ENCODE data around the gene CFAP20DC.

Gene CFAP20DC

DNA sequence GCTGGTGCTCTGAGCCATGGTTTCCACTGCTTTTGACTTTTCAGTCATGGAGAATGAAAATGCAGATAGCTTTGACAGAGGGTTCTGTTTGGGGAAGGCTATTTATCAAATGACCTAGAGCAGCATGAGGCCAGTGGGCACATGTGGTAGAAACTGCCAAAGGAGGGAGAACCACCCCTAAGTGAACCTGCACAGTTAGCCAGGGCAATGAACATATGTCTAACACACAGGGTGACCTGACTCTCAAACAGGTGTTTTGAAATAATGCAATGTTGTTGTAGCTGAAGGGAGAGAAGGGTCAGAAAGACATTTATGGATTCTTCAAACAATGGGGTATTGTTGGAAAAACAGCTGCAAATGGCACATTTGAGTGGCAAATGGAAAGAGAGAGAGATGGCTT is 208.9 kb downstream of the CFAP20DC start:
- H3K9me3 Mint-ChIP-seq: peaks cover 13% of the 10 kb centered on the region
- H3K27ac Mint-ChIP-seq: no peak overlapping the region
- no peaks in the 10 kb centered on the region for H3K27me3 Mint-ChIP-seq (ENCODE audit: low read depth, poor library complexity)

DNA sequence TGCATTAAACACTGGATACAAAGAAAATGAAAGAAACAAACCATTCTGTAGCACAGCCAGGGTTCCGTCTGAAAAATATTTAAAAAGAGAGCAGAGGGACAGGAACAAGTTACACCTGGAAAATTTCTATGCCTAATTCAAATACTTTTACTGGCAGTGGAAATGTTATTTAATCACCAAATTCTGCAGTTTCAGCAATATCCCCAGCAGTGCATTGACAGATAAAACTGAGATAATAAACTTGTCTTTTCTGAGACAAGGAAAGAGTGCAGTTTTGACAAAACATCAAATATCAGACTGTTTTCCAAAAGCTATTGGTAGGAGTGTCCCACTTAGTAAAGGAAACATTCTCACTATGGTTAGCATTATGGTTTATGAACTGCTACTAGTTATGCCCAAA is 209.9 kb downstream of the CFAP20DC start:
- H3K36me3 Mint-ChIP-seq (ENCODE audit: low read depth): peaks cover 44% of the 10 kb centered on the region
- TF ChIP-seq, protein P1, sequence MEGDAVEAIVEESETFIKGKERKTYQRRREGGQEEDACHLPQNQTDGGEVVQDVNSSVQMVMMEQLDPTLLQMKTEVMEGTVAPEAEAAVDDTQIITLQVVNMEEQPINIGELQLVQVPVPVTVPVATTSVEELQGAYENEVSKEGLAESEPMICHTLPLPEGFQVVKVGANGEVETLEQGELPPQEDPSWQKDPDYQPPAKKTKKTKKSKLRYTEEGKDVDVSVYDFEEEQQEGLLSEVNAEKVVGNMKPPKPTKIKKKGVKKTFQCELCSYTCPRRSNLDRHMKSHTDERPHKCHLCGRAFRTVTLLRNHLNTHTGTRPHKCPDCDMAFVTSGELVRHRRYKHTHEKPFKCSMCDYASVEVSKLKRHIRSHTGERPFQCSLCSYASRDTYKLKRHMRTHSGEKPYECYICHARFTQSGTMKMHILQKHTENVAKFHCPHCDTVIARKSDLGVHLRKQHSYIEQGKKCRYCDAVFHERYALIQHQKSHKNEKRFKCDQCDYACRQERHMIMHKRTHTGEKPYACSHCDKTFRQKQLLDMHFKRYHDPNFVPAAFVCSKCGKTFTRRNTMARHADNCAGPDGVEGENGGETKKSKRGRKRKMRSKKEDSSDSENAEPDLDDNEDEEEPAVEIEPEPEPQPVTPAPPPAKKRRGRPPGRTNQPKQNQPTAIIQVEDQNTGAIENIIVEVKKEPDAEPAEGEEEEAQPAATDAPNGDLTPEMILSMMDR (IDR thresholded peaks at IDR 0.05): no peak
- DNase-seq: no peak
- H3K4me3 Mint-ChIP-seq: no peak overlapping the region
- H3K4me1 Mint-ChIP-seq: peaks cover 6% of the 10 kb centered on the region
- H3K27ac Mint-ChIP-seq: no peak overlapping the region
- peaks cover 13% of the 10 kb centered on the region for H3K9me3 Mint-ChIP-seq
- no peaks in the 10 kb centered on the region for H3K27me3 Mint-ChIP-seq (ENCODE audit: low read depth, poor library complexity)

More for the DNA sequence above, 208.9 kb downstream of the CFAP20DC start:
- H3K4me3 Mint-ChIP-seq: peak overlapping the region; percentile 74
- peaks cover 44% of the 10 kb centered on the region for H3K36me3 Mint-ChIP-seq (ENCODE audit: low read depth)
- DNase-seq: no peak
- TF ChIP-seq, protein P1 (IDR thresholded peaks at IDR 0.05): no peak
- H3K4me1 Mint-ChIP-seq: peaks cover 6% of the 10 kb centered on the region

DNA sequence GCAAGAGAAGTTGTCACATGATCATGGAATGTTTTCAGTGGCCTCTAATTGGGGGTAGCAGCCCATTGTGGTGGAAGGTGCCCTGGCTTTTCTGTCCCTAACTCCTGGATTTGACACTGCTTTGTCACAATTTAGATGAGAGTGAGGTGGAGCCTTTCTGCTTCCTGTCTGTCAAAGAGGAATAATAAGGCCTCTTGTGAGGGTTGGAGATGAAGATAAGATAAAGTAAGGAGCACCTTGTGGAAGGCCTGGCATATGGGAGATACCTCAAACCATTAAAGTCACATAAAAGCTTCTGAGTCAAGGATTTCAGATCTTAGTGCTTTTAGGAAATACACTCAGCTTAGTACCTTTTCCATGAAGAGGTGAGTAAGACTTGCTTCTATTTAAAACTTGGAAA is 210.6 kb downstream of the CFAP20DC start:
- H3K4me1 Mint-ChIP-seq: peaks cover 6% of the 10 kb centered on the region
- peaks cover 13% of the 10 kb centered on the region for H3K9me3 Mint-ChIP-seq
- DNase-seq: no peak
- TF ChIP-seq, protein P1 (IDR thresholded peaks at IDR 0.05): no peak
- H3K27ac Mint-ChIP-seq: no peak overlapping the region
- H3K27me3 Mint-ChIP-seq (ENCODE audit: low read depth, poor library complexity): no peaks in the 10 kb centered on the region
- H3K4me3 Mint-ChIP-seq: no peak overlapping the region
- peaks cover 44% of the 10 kb centered on the region for H3K36me3 Mint-ChIP-seq (ENCODE audit: low read depth)

DNA sequence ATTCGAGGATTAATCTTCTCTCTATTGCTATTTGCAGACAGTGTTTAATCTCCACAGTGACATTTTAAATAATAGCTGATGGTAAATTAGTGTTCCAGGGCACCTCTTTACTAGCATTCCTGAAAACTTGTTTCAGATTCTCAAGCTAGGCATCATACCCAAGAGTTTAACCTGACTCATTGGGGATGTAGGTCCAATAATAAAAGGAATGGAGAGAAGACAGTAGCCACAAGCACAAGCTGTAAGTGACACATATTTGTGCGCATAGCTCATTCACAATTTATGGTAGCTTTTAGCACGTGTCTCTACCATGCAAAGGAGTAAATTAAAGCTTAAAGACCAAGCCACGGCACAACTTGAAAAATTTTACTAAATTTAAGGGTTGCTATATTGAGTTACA is 212.0 kb downstream of the CFAP20DC start:
- Mint-ChIP-seq H3K9me3 (peaks cover 9% of the 10 kb centered on the region), H3K27ac (no peak overlapping the region), H3K27me3 (ENCODE audit: low read depth, poor library complexity) (no peaks in the 10 kb centered on the region), H3K4me1 (peaks cover 6% of the 10 kb centered on the region), H3K4me3 (no peak overlapping the region), H3K36me3 (ENCODE audit: low read depth) (peaks cover 46% of the 10 kb centered on the region)
- DNase-seq: no peak
- TF ChIP-seq, protein P1 (IDR thresholded peaks at IDR 0.05): no peak

DNA sequence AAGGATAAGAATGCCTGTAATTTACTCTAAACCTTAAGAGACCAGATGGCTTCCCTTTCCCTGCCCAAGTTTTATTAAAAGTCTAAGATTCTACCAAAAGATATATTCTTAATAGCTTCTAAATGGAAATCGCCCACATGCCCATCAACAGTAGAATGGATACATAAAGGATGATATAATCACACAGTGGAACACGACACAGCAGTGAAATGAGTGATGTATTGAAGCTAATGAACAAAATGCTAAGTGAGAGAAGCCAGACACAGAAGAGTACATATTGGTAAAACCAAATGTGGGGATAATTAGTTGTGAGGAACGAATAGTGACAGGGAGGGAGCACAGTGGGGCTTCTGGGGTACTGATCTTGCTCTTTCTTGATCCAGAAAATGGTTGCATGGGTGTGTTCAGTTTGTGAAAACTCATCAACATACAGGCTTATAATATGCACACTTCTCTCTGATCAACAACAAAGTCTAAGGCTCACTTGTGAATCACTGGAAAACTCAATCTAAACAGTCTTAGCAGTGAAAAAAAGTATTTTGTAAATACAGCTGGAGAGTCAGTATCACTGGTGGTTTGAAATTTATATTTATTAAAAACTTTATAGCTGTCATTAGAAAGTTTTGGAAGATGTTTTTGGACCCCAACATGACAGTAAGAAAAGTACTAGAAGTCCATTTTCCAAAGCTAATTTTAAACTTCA is 212.5 kb downstream of the CFAP20DC start:
- Mint-ChIP-seq H3K9me3 (peaks cover 6% of the 10 kb centered on the region), H3K27ac (no peak overlapping the region), H3K27me3 (ENCODE audit: low read depth, poor library complexity) (no peaks in the 10 kb centered on the region), H3K4me3 (no peak overlapping the region), H3K36me3 (ENCODE audit: low read depth) (peaks cover 43% of the 10 kb centered on the region), H3K4me1 (peaks cover 6% of the 10 kb centered on the region)
- TF ChIP-seq, protein P1 (IDR thresholded peaks at IDR 0.05): no peak
- no peak for DNase-seq

DNA sequence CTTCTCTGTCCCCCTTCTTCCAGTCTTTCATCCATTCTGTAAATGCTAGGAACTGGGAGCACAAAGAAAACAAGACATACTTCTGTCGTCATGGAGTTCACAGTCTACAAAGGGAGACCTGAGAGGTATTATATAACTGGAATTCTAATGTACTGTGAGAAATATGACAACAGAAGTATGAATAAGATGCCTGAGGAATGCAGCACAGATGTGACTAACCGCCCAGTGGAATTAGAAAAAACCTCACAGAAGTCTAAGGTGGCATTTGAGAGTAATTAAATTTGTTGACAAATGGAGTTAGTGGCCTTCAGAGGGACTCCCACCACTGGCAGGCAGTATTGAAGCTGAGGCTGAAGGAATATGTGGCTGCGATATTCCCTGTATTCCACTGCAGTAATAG is 214.7 kb downstream of the CFAP20DC start:
- no peak for DNase-seq
- H3K4me1 Mint-ChIP-seq: no peaks in the 10 kb centered on the region
- TF ChIP-seq, protein P1 (IDR thresholded peaks at IDR 0.05): no peak
- H3K36me3 Mint-ChIP-seq (ENCODE audit: low read depth): peaks cover 43% of the 10 kb centered on the region
- no peak overlapping the region for H3K4me3 Mint-ChIP-seq
- no peaks in the 10 kb centered on the region for H3K9me3 Mint-ChIP-seq
- H3K27me3 Mint-ChIP-seq (ENCODE audit: low read depth, poor library complexity): no peaks in the 10 kb centered on the region
- no peak overlapping the region for H3K27ac Mint-ChIP-seq

Measured in nephron progenitor cell (in vitro differentiated cells).